CD4-positive, alpha-beta T cell treated with Interleukin-15 for 1 hour (primary cell): ENCODE data around the gene BOC.
"Not testable (repeated sequence)": the region's sequence is repeated elsewhere in the genome, so short reads cannot be mapped to it uniquely, and the experiment has no call there.

Experiments
- DNase-seq: peaks from one replicate; pipeline ENCODE4 v3.0.0-alpha.2; 2020

The BOC gene, protein sequence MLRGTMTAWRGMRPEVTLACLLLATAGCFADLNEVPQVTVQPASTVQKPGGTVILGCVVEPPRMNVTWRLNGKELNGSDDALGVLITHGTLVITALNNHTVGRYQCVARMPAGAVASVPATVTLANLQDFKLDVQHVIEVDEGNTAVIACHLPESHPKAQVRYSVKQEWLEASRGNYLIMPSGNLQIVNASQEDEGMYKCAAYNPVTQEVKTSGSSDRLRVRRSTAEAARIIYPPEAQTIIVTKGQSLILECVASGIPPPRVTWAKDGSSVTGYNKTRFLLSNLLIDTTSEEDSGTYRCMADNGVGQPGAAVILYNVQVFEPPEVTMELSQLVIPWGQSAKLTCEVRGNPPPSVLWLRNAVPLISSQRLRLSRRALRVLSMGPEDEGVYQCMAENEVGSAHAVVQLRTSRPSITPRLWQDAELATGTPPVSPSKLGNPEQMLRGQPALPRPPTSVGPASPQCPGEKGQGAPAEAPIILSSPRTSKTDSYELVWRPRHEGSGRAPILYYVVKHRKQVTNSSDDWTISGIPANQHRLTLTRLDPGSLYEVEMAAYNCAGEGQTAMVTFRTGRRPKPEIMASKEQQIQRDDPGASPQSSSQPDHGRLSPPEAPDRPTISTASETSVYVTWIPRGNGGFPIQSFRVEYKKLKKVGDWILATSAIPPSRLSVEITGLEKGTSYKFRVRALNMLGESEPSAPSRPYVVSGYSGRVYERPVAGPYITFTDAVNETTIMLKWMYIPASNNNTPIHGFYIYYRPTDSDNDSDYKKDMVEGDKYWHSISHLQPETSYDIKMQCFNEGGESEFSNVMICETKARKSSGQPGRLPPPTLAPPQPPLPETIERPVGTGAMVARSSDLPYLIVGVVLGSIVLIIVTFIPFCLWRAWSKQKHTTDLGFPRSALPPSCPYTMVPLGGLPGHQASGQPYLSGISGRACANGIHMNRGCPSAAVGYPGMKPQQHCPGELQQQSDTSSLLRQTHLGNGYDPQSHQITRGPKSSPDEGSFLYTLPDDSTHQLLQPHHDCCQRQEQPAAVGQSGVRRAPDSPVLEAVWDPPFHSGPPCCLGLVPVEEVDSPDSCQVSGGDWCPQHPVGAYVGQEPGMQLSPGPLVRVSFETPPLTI

DNA sequence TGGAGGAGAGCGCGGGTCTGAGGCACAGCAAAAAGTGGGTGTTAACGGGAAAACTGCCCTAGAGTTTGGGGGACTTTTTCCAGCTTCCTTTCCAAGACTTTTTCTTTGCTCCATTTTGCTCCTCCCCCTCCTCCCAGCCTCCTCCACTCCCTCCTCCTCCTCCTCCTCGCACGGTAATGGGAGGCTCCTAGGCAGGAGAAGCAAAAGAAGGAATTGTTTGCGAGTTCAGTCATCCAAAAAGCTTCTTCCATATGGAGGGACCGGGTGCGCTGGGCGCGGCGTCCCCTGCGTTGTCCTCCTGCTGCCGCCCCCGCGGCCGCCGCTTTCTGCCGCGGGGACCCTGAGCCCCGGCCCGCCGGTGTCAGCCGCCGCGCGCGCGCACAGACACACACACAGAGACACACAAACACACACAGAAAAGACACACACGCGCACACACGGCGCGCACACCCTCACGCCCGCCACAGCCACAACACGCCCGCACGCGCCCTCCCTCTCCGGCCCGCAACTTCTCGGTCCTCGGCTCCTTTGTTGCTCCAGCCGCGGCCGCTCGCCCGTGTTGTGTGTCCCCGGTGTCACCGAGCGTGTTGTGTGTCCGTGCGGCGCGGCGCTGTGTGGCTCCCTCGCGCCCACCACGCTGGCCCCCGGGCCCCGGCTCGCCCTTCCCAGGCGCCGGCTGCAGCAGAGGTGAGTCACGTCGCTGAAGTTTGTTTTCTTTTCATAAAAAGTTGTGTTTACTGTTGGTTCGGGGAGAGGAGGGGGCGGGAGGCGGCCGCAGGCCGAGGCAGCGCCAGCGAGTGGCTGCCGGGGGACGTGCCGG, at the start of gene BOC:
TSS of gene BOC (plus strand) at position 228 of the 820 bp plus-strand sequence. CDS start 38,246 bp downstream, outside the sequence.
- no peak for DNase-seq

DNA sequence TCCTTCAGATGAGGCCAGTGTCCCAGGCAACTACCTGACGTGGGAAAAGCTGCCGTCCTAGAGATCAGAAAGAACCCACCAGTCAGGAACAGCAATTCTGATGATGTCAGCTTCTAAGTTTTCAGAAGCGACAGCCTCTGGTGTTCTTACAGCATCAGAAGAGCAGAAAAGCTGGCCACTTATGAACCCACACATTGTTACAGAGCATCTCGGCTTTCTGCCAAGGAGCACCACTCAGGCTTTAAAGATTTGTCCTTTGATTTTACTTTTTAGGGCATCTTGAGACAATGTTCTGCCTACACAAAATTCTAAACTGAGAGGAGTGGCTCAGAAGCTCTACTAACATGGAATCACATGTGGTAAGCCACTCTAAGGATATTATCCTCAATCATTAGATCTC, 49.7 kb upstream of the BOC start:
- DNase-seq, result no peak

DNA sequence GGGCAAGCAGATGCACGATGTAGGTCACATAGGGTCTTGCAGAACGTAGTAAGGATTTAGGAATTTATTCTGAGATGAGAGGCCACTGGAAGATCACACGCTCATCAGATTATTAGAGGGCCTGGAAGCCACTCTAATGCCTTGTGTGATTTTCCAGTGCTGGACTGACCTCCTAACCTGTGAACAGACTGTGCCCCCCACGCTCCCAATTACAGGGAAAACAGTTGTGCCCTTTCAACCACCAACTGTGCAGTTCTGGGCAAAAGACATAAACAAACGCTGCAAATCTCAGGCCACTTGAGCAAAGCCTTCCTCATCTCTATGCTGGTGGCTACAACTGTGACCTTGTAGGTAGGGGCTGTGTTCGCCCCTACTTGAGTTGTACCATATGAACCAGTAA, 48.2 kb upstream of the BOC start:
- no peak for DNase-seq

DNA sequence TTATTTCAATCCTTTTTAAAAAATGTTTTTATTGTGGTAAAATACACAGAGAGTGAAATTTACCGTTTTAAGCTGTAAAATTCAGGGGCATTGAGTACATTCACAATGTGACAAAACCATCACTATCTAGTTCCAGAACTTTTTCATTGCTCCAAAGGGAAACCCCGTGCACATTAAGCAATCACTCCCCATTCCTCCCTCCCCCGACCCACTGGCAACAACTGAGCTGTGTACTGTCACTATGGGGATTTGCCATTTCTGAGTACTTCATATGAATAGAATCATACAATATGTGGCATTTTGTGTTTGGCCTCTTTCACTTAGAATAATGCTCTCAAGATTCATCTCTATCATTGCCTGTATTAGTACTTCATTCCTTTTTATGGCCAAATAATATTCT, 45.5 kb upstream of the BOC start:
- no peak for DNase-seq

DNA sequence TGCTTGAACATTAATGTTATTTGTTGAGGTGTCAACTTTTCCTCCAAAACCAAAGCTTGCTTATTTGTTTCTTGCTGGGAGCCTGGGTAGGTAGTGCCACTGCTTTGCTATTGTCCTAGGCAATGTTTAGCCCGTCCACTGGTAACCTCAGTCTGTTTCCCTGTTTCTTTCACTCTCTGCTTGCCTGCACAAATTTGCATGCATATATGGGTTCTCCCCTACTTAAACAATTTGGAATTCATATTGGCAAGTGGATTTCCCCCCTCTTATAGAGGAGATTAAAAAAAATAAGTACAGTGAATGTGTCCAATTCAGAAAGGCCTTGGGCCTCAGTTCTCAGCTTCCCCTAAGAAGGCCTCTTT, 45.0 kb upstream of the BOC start:
- DNase-seq, result no peak

DNA sequence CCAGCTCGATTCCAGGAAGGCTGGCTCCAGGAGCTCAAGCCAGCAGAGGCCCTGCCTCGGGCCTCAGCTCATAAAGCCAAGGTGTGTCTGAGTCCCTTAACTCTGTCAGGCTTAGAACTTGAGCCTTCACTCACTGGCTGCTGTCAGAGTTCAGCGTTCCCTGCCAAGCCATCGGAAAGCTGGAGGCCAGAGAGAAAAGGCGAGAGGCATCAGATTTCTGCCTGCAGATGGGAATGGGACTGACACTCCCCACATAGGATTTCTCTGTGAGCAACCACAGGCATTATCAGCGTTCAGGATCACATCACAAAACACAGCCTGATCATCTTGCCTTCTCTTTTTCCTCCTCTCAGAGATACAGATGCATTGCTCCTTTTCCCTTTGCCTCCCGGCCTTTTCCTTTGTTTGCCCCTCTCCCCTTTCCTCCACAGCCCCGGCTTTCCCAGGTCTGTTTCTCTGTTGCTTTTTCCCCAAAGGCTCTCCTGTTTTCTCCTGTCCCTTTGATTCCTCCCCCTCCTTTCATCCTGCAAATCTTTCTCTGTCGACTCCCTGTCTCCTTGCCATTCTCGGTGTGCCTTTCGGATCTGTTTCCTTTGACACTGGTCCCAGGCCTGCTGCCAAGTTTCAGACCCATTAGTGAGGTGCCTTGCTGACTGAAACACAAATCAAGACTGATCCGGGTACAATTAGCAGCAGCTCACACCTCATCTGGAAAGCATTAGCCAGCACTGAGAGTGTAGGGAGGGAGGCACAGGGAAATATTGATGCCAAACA, 44.5 kb upstream of the BOC start:
- no peak for DNase-seq

DNA sequence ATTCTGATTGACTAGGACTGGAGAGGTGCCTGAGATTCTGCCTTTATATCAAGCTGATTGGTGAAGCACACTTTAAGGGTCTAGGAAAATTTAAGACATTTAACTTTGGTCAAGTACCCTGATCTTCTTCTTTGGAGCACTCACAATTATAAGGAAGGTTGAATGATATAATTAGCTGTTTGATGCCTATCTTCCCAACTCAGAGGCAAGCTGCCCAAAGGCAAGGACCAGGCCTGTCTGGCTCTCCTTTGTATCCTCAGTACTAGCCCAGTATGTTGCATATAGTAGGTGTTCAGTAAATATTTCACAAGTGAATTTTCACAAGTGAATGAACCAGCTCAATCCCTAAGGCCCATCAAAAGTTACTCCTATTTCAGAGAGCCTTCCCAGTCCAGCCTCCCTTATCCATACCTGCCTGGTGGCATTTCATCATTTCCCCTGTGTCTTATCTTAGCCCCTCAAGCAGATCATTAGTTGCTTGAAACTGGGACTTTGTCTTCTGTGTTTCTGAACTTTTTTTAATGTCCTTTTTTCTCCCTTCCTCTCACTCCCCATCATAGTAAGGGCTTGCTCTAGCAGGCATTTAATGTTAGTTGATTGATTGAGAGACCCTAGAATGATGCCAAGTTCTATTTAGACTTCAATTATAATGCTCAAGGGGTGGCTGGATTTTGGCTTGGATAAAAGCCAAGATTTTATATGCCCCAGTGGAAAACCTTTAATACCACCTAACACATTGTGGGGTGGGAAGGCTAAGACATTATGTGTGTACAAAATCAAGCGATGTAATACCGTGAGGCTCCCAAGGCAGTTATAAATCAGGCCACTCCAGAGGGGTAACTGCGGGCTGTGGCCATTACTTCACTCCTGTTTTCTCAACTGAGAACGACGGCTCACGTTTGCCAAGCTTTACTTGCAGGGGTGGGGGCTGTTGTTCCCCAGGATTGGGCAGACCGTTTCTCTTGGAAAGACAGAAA, 43.2 kb upstream of the BOC start:
- no peak for DNase-seq

DNA sequence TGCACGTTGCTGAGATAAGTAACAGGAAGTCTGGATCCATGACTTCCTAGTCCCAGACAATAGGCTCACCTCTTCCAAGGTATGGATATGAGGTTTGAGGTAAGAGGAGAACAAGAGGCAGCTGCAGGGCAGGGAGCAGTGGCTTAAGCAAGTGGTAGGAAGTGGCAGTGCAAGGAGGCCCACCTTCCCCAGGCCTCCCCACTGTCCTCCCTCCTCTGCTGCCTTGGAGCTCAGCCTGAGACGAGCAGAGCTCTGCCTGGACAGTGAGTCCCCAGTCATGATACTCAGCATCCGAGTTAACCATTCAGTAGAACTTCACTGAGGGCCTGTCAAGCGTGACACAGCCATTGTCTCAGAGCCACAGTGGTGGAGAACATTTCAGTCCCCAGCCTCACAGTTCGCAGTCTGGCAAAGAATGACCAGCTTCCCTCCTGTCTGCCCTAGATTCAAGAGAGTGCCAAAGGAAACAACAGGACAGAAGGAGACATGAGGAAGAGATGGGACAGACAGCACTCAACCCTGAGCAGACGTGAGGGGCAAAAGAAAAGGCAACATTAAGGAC, 41.4 kb upstream of the BOC start:
- no peak for DNase-seq

DNA sequence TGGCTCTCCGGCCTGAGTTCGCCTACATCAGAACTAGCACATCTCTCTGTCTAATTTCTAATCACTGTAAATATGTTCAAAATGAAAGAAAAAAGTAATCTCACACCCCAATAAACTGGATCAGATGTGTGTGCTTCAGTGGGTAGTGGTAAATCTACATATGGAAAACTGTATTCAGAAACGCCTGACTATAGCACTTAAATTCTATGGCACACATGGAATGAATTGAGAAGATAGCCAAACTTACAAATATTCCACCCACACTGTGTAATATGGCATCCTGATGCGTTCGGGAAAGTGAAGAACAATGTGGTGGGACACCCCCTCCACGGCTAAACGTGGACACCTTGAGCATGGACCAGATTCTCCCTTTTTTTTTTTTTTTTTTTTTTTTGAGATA, 40.6 kb upstream of the BOC start:
- no peak for DNase-seq

DNA sequence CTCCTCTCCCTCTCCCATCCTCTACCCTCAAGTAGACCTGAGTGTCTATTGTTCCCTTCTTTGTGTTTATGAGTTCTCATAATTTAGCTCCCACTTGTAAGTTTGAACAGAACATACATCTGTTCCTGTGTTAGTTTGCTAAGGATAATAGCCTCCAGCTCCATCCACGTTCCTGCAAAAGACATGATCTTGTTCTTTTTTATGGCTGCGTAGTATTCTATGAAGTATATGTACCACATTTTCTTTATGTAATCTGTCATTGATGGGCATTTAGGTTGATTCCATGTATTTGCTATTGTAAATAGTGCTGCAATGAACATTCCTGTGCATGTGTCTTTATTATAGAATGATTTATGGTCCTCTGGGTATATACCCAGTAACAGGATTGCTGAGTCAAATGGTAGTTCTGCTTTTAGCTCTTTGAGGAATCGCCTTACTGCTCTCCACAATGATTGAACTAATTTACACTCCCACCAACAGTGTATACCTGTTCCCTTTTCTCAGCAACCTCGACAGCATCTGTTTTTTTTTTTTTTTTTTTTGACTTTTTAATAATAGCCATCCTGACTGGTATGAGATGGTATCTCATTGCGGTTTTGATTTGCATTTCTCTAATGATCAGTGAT, 39.6 kb upstream of the BOC start:
- not testable (repeated sequence) for DNase-seq

DNA sequence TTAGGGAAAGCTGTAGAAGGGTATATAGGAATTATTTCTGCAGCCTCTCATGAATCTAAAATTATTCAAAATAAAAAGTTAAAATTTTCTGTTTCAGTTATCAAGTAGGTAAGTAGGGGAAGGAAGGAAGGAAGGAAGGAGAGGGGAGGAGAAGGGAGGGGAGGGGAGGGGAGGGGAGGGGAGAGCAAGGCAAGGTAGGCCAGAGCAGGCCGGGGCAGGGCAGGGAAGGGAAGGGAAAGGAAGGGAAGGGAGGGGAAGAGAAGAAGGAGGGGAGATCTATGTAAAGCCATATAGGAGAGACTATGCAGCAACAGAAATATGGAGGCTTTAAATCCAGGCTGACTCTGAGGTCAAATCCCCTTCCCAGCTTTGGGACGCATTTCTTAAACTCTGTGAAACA, 38.3 kb upstream of the BOC start:
- no peak for DNase-seq

DNA sequence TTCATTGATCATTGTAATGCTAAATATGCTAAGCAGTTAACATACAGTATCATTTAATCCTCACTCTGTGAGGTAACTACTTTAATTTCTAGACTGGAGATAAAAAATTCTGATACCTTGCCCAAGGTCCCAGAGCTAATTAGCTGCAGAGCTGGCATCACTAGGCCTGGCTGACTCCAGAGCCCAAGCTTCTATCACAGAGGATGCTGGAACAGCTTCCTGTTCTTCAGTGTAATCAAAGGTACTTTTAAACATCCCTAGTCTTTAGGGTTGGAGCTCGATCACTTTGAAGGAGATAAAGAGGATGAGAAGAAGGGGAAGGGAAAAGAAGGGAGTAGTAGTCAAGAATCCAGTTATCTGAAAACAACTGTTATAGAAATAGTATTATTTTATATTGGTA, 37.1 kb upstream of the BOC start:
- DNase-seq, result no peak

DNA sequence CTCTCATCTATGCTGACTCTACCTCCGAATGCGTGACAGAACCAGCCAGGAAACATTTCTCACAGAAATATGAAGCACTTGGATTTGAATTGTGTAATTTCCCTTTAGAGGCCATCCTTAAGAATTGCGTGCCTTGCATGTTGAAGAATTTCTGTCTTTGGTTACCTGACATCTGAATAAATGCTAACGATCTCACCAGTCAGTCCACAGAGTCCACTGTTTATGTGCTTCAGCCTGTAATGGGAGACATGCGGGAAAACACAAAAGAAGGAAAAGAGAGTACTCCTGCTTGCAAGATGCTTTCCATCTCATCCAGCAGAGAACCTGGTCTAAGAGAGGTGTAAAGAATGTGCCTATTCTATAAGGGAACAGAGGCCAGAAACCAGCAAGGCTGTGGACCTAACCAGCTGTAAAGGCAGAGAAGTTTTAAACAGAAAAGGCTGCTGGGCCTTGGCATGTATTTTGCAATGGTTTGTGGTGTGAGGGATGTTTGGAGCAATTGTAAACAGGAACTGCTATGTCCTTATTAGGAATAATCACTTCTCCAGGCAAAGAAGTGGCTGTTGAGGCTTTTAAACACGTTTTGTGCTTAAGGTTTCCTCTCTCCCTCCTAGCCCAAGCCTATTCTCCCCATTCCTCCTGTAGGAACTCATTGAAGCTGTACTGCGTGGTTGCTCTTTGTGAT, 36.4 kb upstream of the BOC start:
- no peak for DNase-seq

DNA sequence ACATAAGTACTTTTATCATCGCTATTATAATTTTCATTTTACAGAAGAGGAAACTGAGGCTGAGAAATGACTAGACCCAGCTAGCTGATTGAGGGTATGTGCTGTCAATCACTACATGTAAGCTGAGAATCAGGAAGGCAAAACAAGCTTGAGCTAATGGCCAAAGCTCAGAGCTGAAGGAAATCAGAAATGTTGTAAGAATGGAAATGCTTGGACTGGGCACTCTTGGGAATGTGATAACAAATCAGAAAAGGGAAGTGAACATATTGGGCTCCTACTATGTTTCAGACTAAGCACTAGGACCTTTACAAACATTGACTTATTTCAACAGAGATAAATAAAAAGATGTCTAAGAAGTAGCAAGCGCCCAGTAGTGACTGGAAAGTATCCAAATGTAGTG, 33.8 kb upstream of the BOC start:
- DNase-seq, result no peak

DNA sequence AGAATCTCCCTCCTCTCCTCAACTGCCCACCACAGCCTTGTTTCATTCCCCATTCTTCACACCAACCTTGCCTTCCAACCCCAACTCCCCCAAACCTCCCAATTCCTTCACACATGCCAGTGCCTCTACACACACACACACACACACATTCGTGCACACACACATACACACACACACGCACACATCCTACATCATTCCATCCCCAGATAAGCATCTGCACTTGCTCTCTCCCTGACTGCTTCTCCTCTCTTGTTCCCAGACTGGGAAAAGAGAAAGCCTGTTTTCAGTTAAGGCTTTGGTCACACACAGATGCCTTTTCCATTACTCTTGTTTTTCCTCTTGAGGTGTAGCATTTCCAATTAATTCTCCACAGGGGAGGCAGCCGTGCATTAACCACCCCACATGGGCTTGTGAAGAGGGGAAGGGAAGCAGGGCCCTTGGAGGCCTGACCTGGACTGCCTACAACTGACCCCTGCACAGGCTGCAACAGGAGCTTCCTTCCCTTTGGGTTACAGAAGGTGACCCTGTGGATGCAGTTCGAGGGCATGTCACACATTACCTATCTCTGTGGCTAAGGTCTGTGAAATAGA, 32.0 kb upstream of the BOC start:
- no peak for DNase-seq

DNA sequence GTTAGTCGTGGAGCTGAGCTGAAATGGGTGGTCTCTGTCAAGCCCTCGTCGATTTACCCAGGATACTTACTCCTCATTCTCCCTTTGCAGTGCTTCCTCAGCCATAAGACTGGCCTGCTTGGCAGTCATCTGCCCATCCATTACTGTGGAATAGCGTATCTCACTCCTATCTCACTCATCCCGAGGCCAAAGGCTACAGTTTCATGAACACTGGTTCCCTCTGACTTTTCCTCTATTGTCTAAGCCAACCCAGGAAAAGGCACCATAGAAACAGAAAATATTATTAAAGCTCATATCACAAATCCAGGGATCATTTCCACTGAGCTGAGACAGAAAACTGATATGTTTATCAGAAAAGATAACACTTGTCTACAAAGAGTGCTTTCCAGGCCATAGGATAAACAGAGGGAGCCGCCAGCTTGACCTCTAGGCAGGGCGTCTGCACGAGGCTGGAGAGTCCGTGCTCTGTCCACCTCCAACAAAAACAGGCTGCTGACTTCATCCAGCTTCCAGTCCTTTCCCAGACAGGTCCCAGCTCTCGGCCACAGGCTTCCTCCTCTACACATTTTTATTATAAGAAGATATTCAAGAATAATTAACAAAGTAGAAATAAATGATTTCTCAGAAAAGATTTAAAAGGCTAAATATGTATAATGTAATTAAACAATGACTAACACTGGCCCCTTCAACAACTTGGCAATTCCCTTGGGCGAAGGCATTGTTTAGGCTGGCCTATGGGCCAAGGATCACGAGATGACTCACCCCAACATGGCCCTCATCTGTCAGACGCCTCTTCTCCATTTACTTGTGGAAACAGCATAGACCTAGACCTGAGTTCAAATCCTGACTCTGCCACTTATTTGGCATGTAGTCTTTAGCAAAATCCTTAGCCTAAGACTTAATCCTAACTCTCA, 27.4 kb upstream of the BOC start:
- DNase-seq, result no peak

DNA sequence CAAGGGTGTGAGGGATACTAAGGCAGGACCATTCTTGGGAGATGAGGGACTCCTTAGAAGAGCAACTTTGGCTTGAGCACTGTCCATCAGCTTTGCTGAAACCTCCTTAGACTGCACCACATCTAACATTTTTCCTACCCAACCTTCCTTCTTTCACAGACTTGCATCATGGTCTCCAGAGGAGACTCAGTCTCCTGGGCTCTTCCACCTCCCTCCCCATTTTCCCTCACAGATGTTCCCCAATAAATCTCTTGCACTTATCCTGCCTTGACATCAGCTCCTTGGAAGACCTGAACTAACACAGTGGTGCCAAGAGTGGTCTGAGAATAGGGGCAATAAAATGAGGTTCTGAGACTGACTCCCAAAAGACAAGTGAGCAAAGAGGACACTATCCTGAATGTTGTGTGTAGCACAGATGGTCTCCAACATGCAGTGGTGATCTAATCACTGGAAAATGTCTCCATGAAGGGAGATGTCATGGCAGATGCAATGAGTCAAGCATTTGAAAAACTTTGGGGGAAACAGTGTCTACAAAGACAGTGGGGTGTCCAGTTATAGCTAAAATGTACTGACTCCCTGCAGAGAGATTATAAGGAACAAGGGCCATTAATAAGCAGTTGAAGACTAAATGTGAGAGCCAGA, 26.0 kb upstream of the BOC start:
- DNase-seq, result no peak
